Motor neuron (in vitro differentiated cells): ENCODE results near the gene CIAO2B. TPM values are rescaled to one million over a fixed set of nuclear protein-coding genes. Genes with fewer than 3 reads are reported as not detected.
"Not testable (repeated sequence)": the region's sequence is repeated elsewhere in the genome, so short reads cannot be mapped to it uniquely, and the experiment has no call there.

Experiments used
- ATAC-seq, 8 experiments: fragments of 200-7000 bp; cut with Tn5 transposase; replicated peaks in 6 of 8; 2 replicates each; pipeline ENCODE4 v1.8.0; 2021; ENCODE audit warnings: mild to moderate bottlenecking in 8 of 8, moderate library complexity in 8 of 8
- H3K27ac ChIP-seq, 2 donors: fragments of 250-450 bp; sonication (Bioruptor Pico); 2 replicates each; pipeline ENCODE4 v1.9.0; 2021; ENCODE audit warnings: antibody characterized with exemption in 2 of 2, mild to moderate bottlenecking in 2 of 2, moderate library complexity in 1 of 2
- H3K4me1 ChIP-seq, 2 donors: fragments of 250-450 bp; sonication (Bioruptor Pico); replicated peaks in 1 of 2; 2 replicates each; pipeline ENCODE4 v1.6.1; 2021; ENCODE audit warnings: antibody characterized with exemption in 2 of 2, mild to moderate bottlenecking in 2 of 2, moderate library complexity in 1 of 2
- H3K4me3 ChIP-seq, 5 donors: fragments of 250-450 bp; sonication (Bioruptor Pico); 2 replicates each; pipeline ENCODE4 v1.9.0; 2021; ENCODE audit warnings: antibody characterized with exemption in 5 of 5, mild to moderate bottlenecking in 5 of 5, moderate library complexity in 4 of 5
- WGBS, 10 experiments: fragments of 450-650 bp; shearing (Covaris generic); methylation state at CpG; one replicate each; pipeline ENCODE4 v1.0.0; 2022; 5-methylcytosine and 5-hydroxymethylcytosine counted together
- in situ Hi-C, 9 experiments: fragments of 400-800 bp; cut with MboI; loops; one replicate each; pipeline ENCODE4 v1.15.0; 2021; ENCODE audit warnings: low sequenced_read_pairs in 9 of 9, low pct_unique_long_range_greater_than_20kb in 2 of 9; ENCODE audit not compliant: unreplicated experiment in 9 of 9
- total RNA-seq, 8 experiments: library from RNA; unstranded; fragments of 300-600 nt; gene quantifications; 2 replicates each; pipeline versions ENCODE4 v1.2.3 to v1.2.4, GENCODE V29; 2022

Gene CIAO2B
- total RNA-seq, 8 experiments from 2014 or later, result 95.4 to 159 (median 112) TPM

DNA sequence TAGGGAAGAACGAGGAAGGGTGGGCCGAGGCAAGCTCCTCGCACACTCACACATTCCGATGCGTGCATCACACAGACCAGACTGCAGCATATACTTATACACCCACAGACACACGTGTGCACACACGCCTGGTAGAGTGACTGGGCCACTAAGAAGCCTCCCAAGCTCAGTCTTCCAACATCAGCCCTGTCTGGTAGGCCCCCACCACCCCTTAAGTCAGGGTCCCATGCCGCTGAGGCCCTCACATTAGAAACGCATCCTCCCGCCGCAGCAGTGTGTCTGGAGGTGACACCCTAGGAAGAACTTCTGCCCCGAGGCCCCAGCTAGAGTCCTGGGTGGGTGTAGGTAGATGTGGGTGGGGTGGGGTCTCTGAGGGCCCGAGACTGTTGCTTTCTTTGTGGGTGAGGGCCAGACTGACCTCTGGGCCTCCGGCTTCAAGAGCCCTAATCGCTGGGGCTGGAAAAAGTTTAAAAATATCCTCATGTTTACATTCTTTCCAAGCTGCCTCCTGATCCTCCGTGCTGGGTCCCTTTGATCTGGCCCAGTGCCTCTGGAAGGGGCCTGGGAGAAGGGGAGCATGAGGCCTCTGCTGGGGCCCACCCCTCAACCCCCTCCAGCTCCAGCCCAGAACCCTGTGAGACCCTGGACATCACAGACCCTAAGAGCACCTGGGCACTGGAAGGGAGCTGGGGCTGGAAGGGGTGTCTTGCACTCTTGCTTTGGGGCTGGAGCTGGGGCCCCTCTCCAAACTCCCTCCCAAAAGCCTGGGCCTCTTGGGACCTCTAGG, 29.2 kb downstream of the CIAO2B start:
- in situ Hi-C loops, result no loop called here
- peak overlapping the region in 1 of 2 donors; percentile 20 for H3K27ac ChIP-seq
- no peak overlapping the region for H3K4me3 ChIP-seq
- peaks cover 16 to 30% of the 10 kb centered on the region in 2 donors for H3K4me1 ChIP-seq
- 0 to 20% (median 20%) methylated on average over 1 of the region's 16 CpGs; no CpG with 5 or more reads in 7 of the 10 experiments for WGBS, 10 experiments
- no peak for ATAC-seq

DNA sequence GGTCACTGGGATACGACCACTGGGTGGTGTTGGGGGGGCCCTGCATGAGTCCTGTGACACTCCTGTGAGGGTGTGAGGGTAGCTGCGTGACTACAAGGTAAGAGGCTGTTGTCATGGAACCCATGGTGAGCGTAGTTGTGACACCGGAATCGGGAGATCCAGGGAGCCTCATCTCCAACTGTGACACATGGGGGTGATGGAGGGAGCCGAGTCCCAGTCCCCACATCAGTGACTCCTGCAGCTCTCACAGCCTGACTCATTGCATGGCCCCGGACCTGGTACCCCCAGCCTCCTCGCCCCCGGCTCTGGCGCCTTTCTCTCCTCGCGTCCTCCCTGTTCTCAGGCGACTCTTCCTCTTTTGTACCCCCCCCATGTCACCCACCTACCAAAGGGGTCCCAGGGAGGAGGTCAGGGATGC, 29.8 kb downstream of the CIAO2B start:
- 67 to 90% (median 71%) methylated on average over 1 to 2 of the region's 13 CpGs; no CpG with 5 or more reads in 7 of the 10 experiments for WGBS, 10 experiments
- Histone ChIP-seq H3K4me3 (no peak overlapping the region), H3K27ac (no peak overlapping the region), H3K4me1 (peaks cover 22 to 36% of the 10 kb centered on the region in 2 donors)
- ATAC-seq, result no peak
- in situ Hi-C loops, result no loop called here

DNA sequence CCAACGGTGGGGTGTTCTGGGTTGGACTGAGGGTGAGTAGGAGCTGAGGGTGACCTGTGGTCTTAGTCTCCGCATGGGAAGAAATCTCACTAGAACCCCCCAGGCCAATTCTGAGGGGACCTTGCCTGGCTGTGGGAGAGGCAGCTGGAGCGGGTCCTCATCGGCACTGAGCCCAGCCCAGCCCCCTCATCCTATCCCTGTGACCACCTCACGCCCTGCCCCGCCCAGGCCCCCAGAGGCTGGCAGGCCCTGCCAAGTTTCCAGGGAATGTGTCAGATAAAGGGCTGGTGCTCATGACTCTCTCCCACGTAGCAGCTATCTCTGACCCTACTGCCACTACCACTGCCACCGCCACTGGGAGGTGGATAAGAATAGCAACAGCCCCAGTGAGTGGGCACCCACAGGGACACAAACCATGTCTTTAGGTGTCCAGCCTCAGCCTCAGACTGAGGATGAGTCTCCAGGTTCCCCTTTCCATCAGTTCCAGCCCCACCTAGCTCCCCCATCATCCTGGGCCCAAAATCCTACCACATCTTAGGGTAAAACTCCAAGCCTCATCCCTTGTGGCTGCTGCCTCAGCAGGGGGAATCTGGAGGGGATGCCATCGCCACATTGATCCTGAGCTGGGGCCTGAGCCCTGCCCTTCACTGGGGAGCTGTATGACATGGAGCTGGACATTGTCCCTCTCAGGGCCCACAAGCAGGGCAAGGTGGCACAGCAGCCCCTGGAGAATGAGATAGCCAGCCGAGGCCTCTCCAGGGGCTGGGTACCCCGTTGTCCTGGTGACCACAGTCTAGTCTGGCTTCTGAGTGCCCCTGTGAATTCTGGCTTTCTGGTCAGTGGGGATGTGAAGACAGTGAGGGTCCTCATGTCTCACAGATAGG, 30.4 kb downstream of the CIAO2B start:
- in situ Hi-C loops, result no loop called here
- Histone ChIP-seq H3K27ac (no peak overlapping the region), H3K4me1 (peaks cover 25 to 40% of the 10 kb centered on the region in 2 donors), H3K4me3 (no peak overlapping the region)
- ATAC-seq, result no peak
- WGBS, 10 experiments, result 80 to 100% (median 92%) methylated on average over 1 to 4 of the region's 11 CpGs; no CpG with 5 or more reads in 7 of the 10 experiments

DNA sequence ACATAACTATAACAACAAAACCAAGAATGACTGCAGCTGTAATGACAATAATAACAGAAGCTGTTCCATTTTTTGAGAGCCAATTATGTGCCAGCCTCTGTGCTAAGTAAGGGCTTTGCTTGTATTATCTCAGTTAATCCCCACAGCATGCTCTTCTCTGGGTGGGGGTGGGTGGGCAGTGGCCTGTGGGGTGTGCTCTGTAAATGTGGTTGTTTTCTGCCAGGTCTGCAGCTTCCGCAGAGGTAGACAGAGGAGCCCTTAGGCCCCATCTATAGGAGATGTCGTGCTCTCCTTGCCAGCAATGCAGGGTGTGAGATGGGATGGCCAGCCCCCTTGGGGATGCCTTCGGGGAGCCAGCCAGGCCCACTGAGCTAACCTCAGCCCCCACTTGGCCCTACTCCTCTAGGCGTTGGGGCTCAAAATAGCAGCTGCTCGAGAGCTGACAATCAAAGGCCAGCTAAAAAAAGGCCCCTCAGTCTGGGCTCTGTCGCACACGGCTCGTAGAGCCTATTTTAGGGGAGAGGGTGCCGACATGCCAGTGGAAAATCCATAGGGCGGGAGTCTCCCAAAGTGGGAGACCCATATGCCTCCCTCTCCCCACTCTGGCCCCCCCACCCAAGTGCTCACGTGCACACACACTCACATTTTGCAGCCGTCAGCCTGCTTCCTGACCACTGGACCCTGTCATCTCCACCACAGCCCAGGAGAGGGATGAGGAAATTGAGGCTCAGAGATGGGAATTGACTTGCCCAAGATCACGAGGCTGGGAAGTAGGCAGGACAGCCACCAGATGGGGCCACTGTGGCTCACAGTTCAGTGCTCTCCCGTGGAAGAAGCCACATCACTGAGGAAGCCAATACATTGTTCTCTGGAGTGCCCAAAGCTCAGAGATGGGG, 31.3 kb downstream of the CIAO2B start:
- H3K27ac ChIP-seq, result no peak overlapping the region
- WGBS, 10 experiments, result 40 to 82% (median 72%) methylated on average over 1 to 6 of the region's 14 CpGs; no CpG with 5 or more reads in 4 of the 10 experiments
- H3K4me3 ChIP-seq, result no peak overlapping the region
- in situ Hi-C loops, result no loop called here
- peaks cover 25 to 40% of the 10 kb centered on the region in 2 donors for H3K4me1 ChIP-seq
- ATAC-seq, result no peak

DNA sequence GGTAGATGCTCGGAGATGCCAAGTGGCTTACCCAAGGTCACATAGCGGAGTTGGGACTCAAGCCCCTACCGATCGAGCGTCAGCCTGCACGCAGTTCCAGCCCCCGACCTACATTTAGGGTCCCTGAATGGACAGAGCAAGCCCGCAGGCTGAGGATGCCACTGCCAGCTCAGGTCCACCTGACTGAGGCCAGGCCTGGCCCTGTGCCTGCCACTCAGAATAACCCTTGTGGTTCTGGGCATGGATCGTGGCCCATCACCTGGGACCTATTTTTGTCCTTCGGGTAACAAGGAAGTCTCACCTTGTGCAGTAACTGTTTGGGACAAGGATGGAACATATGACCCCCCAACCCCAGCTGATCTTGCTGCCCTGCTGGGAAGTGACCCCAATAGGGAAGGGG, 32.6 kb downstream of the CIAO2B start:
- Histone ChIP-seq H3K4me1 (peaks cover 25 to 40% of the 10 kb centered on the region in 2 donors), H3K4me3 (no peak overlapping the region), H3K27ac (peak overlapping the region in 1 of 2 donors; percentile 86)
- 88 to 100% (median 95%) methylated on average over 3 to 9 of the region's 10 CpGs; no CpG with 5 or more reads in 7 of the 10 experiments for WGBS, 10 experiments
- no peak for ATAC-seq
- in situ Hi-C loops, result no loop called here

- peaks cover 23 to 37% of the 10 kb centered on the region in 2 donors for H3K4me1 ChIP-seq
- ATAC-seq, result peak; percentile 2 to 46 (median 36)
- 44 to 67% methylated on average over 1 to 4 of the region's 7 CpGs; no CpG with 5 or more reads in 8 of the 10 experiments for WGBS, 10 experiments
- H3K4me3 ChIP-seq, result no peak overlapping the region
- in situ Hi-C loops, result no loop called here
- peak overlapping the region; percentile 19 to 86 for H3K27ac ChIP-seq
These were observed 33.3 kb downstream of the CIAO2B start for GRCh38 chr16:66900721-66901441.

DNA sequence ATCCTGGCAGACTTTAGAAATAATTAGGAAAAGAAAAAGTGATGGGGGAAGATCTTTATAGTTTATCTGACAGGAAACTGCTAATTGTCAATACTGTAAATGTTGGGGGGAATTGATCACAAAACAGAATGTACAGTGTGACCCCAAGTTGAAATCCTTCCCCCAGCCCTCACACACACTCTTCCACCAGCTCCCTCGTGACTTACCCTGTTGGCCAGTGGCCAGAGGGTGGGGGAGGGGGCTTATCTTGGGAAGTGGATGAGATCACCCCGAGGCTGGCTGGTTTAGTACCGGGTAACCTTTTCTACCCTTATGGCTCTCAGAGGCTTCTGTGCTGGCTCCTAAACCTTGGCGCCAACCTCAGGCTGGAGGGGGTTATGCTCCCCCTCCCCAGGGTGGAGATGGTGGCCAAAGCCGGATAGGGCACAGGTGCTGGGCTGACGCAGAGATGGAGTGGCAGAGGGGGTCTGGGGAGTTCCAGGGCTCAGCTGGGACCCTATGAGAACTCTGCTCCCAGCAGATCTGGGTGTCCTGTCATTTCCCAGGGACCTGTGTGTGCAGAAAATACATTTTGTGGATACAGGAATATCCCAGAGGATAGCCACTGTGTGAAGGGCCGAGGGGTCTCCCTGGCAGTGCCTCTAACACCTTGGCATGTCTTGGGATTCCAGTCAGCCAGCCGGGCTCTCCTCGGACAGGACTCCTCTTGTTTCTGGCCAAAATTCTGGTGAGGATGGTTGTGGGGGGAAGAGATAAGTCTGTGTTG, 34.1 kb downstream of the CIAO2B start:
- H3K4me1 ChIP-seq, result peaks cover 22 to 32% of the 10 kb centered on the region in 2 donors
- H3K4me3 ChIP-seq, result no peak overlapping the region
- in situ Hi-C loops, result no loop called here
- WGBS, 10 experiments, result 0 to 100% (median 0%) methylated on average over 1 to 2 of the region's 9 CpGs; no CpG with 5 or more reads in 7 of the 10 experiments
- peak overlapping the region; percentile 72 to 86 for H3K27ac ChIP-seq
- ATAC-seq, result peak; percentile 18 to 89 (median 86)

GRCh38 chr16:66899310-66899944, 34.8 kb downstream of the CIAO2B start:
- in situ Hi-C loops, result no loop called here
- H3K27ac ChIP-seq, result peak overlapping the region; percentile 72 to 86
- WGBS, 10 experiments, result 40 to 100% (median 91%) methylated on average over 1 to 3 of the region's 6 CpGs; no CpG with 5 or more reads in 4 of the 10 experiments
- peak in 7 of 8 experiments; percentile 8 to 34 (median 20) for ATAC-seq
- H3K4me1 ChIP-seq, result peaks cover 22 to 27% of the 10 kb centered on the region in 2 donors
- no peak overlapping the region for H3K4me3 ChIP-seq

GRCh38 chr16:66898933-66899309, 35.3 kb downstream of the CIAO2B start:
- in situ Hi-C loops, result no loop called here
- no peak for ATAC-seq
- H3K4me1 ChIP-seq, result peaks cover 22 to 27% of the 10 kb centered on the region in 2 donors
- H3K27ac ChIP-seq, result peak overlapping the region in 1 of 2 donors; percentile 86
- H3K4me3 ChIP-seq, result no peak overlapping the region
- 20 to 100% (median 85%) methylated on average over 1 to 2 of the region's 2 CpGs; no CpG with 5 or more reads in 2 of the 10 experiments for WGBS, 10 experiments

DNA sequence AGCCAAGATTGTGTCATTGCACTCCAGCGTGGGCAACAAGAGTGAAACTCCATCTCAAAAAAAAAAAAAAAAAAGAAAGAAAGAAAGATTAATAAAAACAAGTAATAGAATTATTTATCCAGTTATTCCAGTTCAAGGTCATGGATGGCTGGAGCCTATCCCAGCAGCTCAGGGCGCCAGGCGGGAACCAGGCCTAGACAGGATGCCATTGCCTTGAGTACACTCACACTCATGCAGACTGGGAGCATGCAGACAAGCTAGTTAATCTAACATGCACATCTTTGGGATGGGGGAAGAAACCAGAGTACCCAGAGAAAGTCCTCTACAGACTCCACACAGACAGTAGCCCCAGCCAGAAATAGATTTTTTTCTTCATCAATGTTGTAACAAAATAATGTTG, 36.0 kb downstream of the CIAO2B start:
- H3K4me3 ChIP-seq, result no peak overlapping the region
- H3K27ac ChIP-seq, result no peak overlapping the region
- in situ Hi-C loops, result no loop called here
- 83 to 100% (median 88%) methylated on average over 1 to 2 of the region's 3 CpGs; no CpG with 5 or more reads in 5 of the 10 experiments for WGBS, 10 experiments
- no peak for ATAC-seq
- H3K4me1 ChIP-seq, result peaks cover 22 to 27% of the 10 kb centered on the region in 2 donors

DNA sequence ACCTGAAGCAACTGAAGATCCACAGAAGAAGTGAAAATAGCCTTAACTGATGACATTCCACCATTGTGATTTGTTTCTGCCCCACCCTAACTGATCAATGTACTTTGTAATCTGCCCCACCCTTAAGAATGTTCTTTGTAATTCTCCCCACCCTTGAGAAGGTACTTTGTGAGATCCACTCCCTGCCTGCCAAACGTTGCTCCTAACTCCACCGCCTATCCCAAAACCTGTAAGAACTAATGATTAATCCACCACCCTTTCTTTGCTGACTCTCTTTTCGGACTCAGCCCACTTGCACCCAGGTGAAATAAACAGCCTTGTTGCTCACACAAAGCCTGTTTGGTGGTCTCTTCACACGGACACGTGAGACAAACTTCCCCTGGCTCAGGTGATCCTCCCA, 37.5 kb downstream of the CIAO2B start:
- 45 to 100% (median 72%) methylated on average over 1 to 4 of the region's 5 CpGs; no CpG with 5 or more reads in 2 of the 10 experiments for WGBS, 10 experiments
- peaks cover 22 to 27% of the 10 kb centered on the region in 2 donors for H3K4me1 ChIP-seq
- in situ Hi-C loops, H3K27ac ChIP-seq, ATAC-seq, H3K4me3 ChIP-seq: not testable (repeated sequence)
